ENCODE results near the gene PLCH2. TPM values are rescaled to one million over a fixed set of nuclear protein-coding genes. Genes with fewer than 3 reads are reported as not detected.

PLCH2 gene
- polyA plus RNA-seq, 1 of the 3 experiments (the other 2 are of a cell fraction), result 0.08 TPM

DNA sequence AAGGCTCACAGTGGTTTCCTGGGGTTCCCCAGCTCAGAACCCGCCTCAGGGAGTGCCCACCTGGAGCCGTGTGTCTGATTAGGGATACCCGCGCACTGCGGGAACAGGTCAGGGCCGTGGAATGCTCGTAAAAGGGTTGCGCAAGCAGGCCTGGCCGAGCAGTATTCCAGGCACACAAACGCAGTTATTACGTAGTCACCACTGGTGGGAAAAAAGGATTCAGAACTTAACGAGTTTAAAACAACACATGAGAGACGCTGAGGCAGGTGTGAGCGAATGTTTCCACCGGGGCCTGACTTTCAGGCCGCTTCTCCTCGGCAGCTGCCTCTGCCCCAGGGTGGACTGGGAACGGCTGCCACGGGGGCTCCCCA is 18.2 kb downstream of the PLCH2 start:
- no peak overlapping the region for H3K27ac ChIP-seq (ENCODE audit: low read depth in 2 of 2, low read length in 1 of 2)
- H3K36me3 ChIP-seq (replicated peaks in 1 of 2; ENCODE audit: control insufficient read depth in 1 of 2, insufficient read depth in 2 of 2, low read length in 1 of 2), result no peaks in the 10 kb centered on the region
- H3K9me2 ChIP-seq, result no peaks in the 10 kb centered on the region
- 76% methylated on average over 4 of the region's 19 CpGs for WGBS (ENCODE audit: low lambda C conversion rate)
- H4K20me1 ChIP-seq (ENCODE audit: insufficient read depth), result no peaks in the 10 kb centered on the region
- H3K79me2 ChIP-seq (ENCODE audit: insufficient read depth), result no peaks in the 10 kb centered on the region
- no peak overlapping the region for H3K9ac ChIP-seq
- ChIA-PET CTCF (interaction anchor here (1.2 to 2.5 kb wide), 3 partner anchors 10 to 54 kb away, joined by 3 to 10 read pairs (median 3); no protein-coding TSS in a partner anchor), POLR2A (interaction anchor here (1.2 kb wide), 1 partner anchor 32 kb away, joined by 3 read pairs; no protein-coding TSS in a partner anchor)
- TF ChIP-seq RXRA (IDR thresholded peaks at IDR 0.05; ENCODE audit: borderline replicate concordance, low read depth) (no peak), MXI1 (IDR thresholded peaks at IDR 0.05; ENCODE audit: low read depth, low read length) (no peak), YY1 (IDR thresholded peaks at IDR 0.05; ENCODE audit: low read depth) (no peak), RCOR1 (IDR thresholded peaks at IDR 0.05; ENCODE audit: low read length) (no peak), FOXM1 (IDR thresholded peaks at IDR 0.05; ENCODE audit: low read depth) (no peak), NFIC (IDR thresholded peaks at IDR 0.05; ENCODE audit: borderline replicate concordance) (no peak), RAD21 (IDR thresholded peaks at IDR 0.05; ENCODE audit: low read length) (no peak), SMC3 (IDR thresholded peaks at IDR 0.05; ENCODE audit: low read depth, low read length) (no peak), MEF2A (IDR thresholded peaks at IDR 0.05; ENCODE audit: borderline replicate concordance, low read depth) (no peak), POLR2AphosphoS5 (IDR thresholded peaks at IDR 0.05; ENCODE audit: low read depth, low read length) (no peak), FOSL2 (IDR thresholded peaks at IDR 0.05; ENCODE audit: borderline replicate concordance, low read depth) (no peak)
- TF ChIP-seq, protein P1, sequence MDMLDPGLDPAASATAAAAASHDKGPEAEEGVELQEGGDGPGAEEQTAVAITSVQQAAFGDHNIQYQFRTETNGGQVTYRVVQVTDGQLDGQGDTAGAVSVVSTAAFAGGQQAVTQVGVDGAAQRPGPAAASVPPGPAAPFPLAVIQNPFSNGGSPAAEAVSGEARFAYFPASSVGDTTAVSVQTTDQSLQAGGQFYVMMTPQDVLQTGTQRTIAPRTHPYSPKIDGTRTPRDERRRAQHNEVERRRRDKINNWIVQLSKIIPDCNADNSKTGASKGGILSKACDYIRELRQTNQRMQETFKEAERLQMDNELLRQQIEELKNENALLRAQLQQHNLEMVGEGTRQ (IDR thresholded peaks at IDR 0.05; ENCODE audit: borderline replicate concordance, low read depth, low read length), result no peak
- TF ChIP-seq, protein P2, sequence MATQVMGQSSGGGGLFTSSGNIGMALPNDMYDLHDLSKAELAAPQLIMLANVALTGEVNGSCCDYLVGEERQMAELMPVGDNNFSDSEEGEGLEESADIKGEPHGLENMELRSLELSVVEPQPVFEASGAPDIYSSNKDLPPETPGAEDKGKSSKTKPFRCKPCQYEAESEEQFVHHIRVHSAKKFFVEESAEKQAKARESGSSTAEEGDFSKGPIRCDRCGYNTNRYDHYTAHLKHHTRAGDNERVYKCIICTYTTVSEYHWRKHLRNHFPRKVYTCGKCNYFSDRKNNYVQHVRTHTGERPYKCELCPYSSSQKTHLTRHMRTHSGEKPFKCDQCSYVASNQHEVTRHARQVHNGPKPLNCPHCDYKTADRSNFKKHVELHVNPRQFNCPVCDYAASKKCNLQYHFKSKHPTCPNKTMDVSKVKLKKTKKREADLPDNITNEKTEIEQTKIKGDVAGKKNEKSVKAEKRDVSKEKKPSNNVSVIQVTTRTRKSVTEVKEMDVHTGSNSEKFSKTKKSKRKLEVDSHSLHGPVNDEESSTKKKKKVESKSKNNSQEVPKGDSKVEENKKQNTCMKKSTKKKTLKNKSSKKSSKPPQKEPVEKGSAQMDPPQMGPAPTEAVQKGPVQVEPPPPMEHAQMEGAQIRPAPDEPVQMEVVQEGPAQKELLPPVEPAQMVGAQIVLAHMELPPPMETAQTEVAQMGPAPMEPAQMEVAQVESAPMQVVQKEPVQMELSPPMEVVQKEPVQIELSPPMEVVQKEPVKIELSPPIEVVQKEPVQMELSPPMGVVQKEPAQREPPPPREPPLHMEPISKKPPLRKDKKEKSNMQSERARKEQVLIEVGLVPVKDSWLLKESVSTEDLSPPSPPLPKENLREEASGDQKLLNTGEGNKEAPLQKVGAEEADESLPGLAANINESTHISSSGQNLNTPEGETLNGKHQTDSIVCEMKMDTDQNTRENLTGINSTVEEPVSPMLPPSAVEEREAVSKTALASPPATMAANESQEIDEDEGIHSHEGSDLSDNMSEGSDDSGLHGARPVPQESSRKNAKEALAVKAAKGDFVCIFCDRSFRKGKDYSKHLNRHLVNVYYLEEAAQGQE (IDR thresholded peaks at IDR 0.05; ENCODE audit: low read depth, low read length), result no peak
- TF ChIP-seq, protein P3, sequence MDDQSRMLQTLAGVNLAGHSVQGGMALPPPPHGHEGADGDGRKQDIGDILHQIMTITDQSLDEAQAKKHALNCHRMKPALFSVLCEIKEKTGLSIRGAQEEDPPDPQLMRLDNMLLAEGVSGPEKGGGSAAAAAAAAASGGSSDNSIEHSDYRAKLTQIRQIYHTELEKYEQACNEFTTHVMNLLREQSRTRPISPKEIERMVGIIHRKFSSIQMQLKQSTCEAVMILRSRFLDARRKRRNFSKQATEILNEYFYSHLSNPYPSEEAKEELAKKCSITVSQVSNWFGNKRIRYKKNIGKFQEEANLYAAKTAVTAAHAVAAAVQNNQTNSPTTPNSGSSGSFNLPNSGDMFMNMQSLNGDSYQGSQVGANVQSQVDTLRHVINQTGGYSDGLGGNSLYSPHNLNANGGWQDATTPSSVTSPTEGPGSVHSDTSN (IDR thresholded peaks at IDR 0.05), result no peak
- TF ChIP-seq, protein P4, sequence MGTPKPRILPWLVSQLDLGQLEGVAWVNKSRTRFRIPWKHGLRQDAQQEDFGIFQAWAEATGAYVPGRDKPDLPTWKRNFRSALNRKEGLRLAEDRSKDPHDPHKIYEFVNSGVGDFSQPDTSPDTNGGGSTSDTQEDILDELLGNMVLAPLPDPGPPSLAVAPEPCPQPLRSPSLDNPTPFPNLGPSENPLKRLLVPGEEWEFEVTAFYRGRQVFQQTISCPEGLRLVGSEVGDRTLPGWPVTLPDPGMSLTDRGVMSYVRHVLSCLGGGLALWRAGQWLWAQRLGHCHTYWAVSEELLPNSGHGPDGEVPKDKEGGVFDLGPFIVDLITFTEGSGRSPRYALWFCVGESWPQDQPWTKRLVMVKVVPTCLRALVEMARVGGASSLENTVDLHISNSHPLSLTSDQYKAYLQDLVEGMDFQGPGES (IDR thresholded peaks at IDR 0.05; ENCODE audit: low read depth, low read length), result no peak
- TF ChIP-seq, protein P5, sequence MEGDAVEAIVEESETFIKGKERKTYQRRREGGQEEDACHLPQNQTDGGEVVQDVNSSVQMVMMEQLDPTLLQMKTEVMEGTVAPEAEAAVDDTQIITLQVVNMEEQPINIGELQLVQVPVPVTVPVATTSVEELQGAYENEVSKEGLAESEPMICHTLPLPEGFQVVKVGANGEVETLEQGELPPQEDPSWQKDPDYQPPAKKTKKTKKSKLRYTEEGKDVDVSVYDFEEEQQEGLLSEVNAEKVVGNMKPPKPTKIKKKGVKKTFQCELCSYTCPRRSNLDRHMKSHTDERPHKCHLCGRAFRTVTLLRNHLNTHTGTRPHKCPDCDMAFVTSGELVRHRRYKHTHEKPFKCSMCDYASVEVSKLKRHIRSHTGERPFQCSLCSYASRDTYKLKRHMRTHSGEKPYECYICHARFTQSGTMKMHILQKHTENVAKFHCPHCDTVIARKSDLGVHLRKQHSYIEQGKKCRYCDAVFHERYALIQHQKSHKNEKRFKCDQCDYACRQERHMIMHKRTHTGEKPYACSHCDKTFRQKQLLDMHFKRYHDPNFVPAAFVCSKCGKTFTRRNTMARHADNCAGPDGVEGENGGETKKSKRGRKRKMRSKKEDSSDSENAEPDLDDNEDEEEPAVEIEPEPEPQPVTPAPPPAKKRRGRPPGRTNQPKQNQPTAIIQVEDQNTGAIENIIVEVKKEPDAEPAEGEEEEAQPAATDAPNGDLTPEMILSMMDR (IDR thresholded peaks at IDR 0.05), result no peak
- TF ChIP-seq, protein P6, sequence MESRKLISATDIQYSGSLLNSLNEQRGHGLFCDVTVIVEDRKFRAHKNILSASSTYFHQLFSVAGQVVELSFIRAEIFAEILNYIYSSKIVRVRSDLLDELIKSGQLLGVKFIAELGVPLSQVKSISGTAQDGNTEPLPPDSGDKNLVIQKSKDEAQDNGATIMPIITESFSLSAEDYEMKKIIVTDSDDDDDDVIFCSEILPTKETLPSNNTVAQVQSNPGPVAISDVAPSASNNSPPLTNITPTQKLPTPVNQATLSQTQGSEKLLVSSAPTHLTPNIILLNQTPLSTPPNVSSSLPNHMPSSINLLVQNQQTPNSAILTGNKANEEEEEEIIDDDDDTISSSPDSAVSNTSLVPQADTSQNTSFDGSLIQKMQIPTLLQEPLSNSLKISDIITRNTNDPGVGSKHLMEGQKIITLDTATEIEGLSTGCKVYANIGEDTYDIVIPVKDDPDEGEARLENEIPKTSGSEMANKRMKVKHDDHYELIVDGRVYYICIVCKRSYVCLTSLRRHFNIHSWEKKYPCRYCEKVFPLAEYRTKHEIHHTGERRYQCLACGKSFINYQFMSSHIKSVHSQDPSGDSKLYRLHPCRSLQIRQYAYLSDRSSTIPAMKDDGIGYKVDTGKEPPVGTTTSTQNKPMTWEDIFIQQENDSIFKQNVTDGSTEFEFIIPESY (IDR thresholded peaks at IDR 0.05; ENCODE audit: borderline replicate concordance, low read depth), result no peak
- TF ChIP-seq, protein P7, sequence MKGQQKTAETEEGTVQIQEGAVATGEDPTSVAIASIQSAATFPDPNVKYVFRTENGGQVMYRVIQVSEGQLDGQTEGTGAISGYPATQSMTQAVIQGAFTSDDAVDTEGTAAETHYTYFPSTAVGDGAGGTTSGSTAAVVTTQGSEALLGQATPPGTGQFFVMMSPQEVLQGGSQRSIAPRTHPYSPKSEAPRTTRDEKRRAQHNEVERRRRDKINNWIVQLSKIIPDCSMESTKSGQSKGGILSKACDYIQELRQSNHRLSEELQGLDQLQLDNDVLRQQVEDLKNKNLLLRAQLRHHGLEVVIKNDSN (IDR thresholded peaks at IDR 0.05; ENCODE audit: borderline replicate concordance, low read depth), result no peak
- no peaks in the 10 kb centered on the region for H3K27me3 ChIP-seq (ENCODE audit: insufficient read depth)
- DNase-seq, result no peak
- no peak overlapping the region for H3K4me3 ChIP-seq (ENCODE audit: low read depth in 2 of 2, low read length in 1 of 2)
- no peaks in the 10 kb centered on the region for H3F3A ChIP-seq (replicated peaks; ENCODE audit: insufficient read depth)
- no peaks in the 10 kb centered on the region for H3K9me3 ChIP-seq
- H2AFZ ChIP-seq (ENCODE audit: low read depth), result no peak overlapping the region
- no peak overlapping the region for H3K4me2 ChIP-seq
- no peaks in the 10 kb centered on the region; a peak in 1 of 4 replicates for H3K4me1 ChIP-seq (ENCODE audit: control insufficient read depth in 1 of 2, insufficient read depth in 2 of 2, low read depth in 1 of 2, low read length in 1 of 2)
